ENCODE data around the gene KCNN1.

Gene KCNN1

GRCh38 chr19:17953316-17953801 is 13.5 kb upstream of the KCNN1 start:
- no peak overlapping the region for H2BK5ac ChIP-seq (ENCODE audit: low read depth, low read length, poor library complexity, severe bottlenecking)
- no peaks in the 10 kb centered on the region for H3K79me1 ChIP-seq (replicated peaks; ENCODE audit: low read length, poor library complexity, severe bottlenecking)
- no peak overlapping the region for H3K4me2 ChIP-seq (ENCODE audit: low read length, poor library complexity, severe bottlenecking)
- H2BK15ac ChIP-seq (ENCODE audit: low read depth, poor library complexity, severe bottlenecking) = no peak overlapping the region
- no peak overlapping the region for H4K91ac ChIP-seq (ENCODE audit: low read length)
- H3K27ac ChIP-seq (ENCODE audit: low read length, poor library complexity, severe bottlenecking) = no peak overlapping the region
- no peak overlapping the region for H3K4ac ChIP-seq (ENCODE audit: low read depth in 1 of 2, low read length in 2 of 2)
- H3K23ac ChIP-seq (ENCODE audit: low read length in 2 of 2) = peak overlapping the region in 1 of 2 experiments; percentile 56
- peaks cover 84 to 86% of the 10 kb centered on the region in 2 experiments for H3K27me3 ChIP-seq (ENCODE audit: control insufficient read depth in 1 of 2, insufficient read depth in 1 of 2, low read length in 2 of 2)
- 68% methylated on average over 7 of the region's 7 CpGs for WGBS
- H3K9me3 ChIP-seq (ENCODE audit: control insufficient read depth, low read length) = no peaks in the 10 kb centered on the region
- no peak overlapping the region for H3K14ac ChIP-seq (ENCODE audit: low read length in 2 of 2)
- no peaks in the 10 kb centered on the region for H3K36me3 ChIP-seq (ENCODE audit: control insufficient read depth in 1 of 2, insufficient read depth in 2 of 2, low read depth in 1 of 2, low read length in 2 of 2)
- H2AK5ac ChIP-seq (ENCODE audit: low read length, severe bottlenecking) = no peak overlapping the region
- H4K8ac ChIP-seq (ENCODE audit: low read length) = no peak overlapping the region
- H3K18ac ChIP-seq (ENCODE audit: low read depth in 1 of 2, low read length in 2 of 2) = no peak overlapping the region
- no peak for DNase-seq
- no peak overlapping the region for H2BK12ac ChIP-seq (ENCODE audit: low read length in 2 of 2)
- peak overlapping the region in 1 of 2 experiments; percentile 4 for H3K4me3 ChIP-seq (ENCODE audit: insufficient read depth in 1 of 2, low read depth in 1 of 2, low read length in 2 of 2)
- H2AFZ ChIP-seq (ENCODE audit: low read depth, low read length) = no peak overlapping the region
- peaks cover 32% of the 10 kb centered on the region for H3K4me1 ChIP-seq (ENCODE audit: control insufficient read depth, insufficient read depth, low read depth, low read length)
- H3K9ac ChIP-seq (ENCODE audit: low read length) = no peak overlapping the region
- H2BK120ac ChIP-seq (ENCODE audit: low read depth, low read length) = no peak overlapping the region

GRCh38 chr19:17953869-17954268 is 13.0 kb upstream of the KCNN1 start:
- H2AK5ac ChIP-seq (ENCODE audit: low read length, severe bottlenecking) = no peak overlapping the region
- H2AFZ ChIP-seq (ENCODE audit: low read depth, low read length) = no peak overlapping the region
- H3K4ac ChIP-seq (ENCODE audit: low read depth in 1 of 2, low read length in 2 of 2) = no peak overlapping the region
- H3K23ac ChIP-seq (ENCODE audit: low read length in 2 of 2) = no peak overlapping the region
- H3K4me1 ChIP-seq (ENCODE audit: control insufficient read depth, insufficient read depth, low read depth, low read length) = peaks cover 28% of the 10 kb centered on the region
- no peak overlapping the region for H2BK12ac ChIP-seq (ENCODE audit: low read length in 2 of 2)
- no peak overlapping the region for H3K9ac ChIP-seq (ENCODE audit: low read length)
- no peak overlapping the region for H3K4me3 ChIP-seq (ENCODE audit: insufficient read depth in 1 of 2, low read depth in 1 of 2, low read length in 2 of 2)
- no peak overlapping the region for H2BK5ac ChIP-seq (ENCODE audit: low read depth, low read length, poor library complexity, severe bottlenecking)
- no peak overlapping the region for H4K91ac ChIP-seq (ENCODE audit: low read length)
- no peaks in the 10 kb centered on the region for H3K79me1 ChIP-seq (replicated peaks; ENCODE audit: low read length, poor library complexity, severe bottlenecking)
- DNase-seq = no peak
- H3K14ac ChIP-seq (ENCODE audit: low read length in 2 of 2) = no peak overlapping the region
- H3K9me3 ChIP-seq (ENCODE audit: control insufficient read depth, low read length) = no peaks in the 10 kb centered on the region
- H3K18ac ChIP-seq (ENCODE audit: low read depth in 1 of 2, low read length in 2 of 2) = no peak overlapping the region
- H3K36me3 ChIP-seq (ENCODE audit: control insufficient read depth in 1 of 2, insufficient read depth in 2 of 2, low read depth in 1 of 2, low read length in 2 of 2) = no peaks in the 10 kb centered on the region
- no peak overlapping the region for H3K27ac ChIP-seq (ENCODE audit: low read length, poor library complexity, severe bottlenecking)
- 90% methylated on average over 3 of the region's 4 CpGs for WGBS
- H4K8ac ChIP-seq (ENCODE audit: low read length) = no peak overlapping the region
- peaks cover 80 to 84% of the 10 kb centered on the region in 2 experiments for H3K27me3 ChIP-seq (ENCODE audit: control insufficient read depth in 1 of 2, insufficient read depth in 1 of 2, low read length in 2 of 2)
- no peak overlapping the region for H2BK120ac ChIP-seq (ENCODE audit: low read depth, low read length)
- no peak overlapping the region for H3K4me2 ChIP-seq (ENCODE audit: low read length, poor library complexity, severe bottlenecking)
- no peak overlapping the region for H2BK15ac ChIP-seq (ENCODE audit: low read depth, poor library complexity, severe bottlenecking)

- peaks cover 25% of the 10 kb centered on the region for H3K4me1 ChIP-seq (ENCODE audit: control insufficient read depth, insufficient read depth, low read depth, low read length)
- H3K79me1 ChIP-seq (replicated peaks; ENCODE audit: low read length, poor library complexity, severe bottlenecking) = no peaks in the 10 kb centered on the region
- no peaks in the 10 kb centered on the region for H3K9me3 ChIP-seq (ENCODE audit: control insufficient read depth, low read length)
- 77% methylated on average over 7 of the region's 7 CpGs for WGBS
- no peak overlapping the region for H3K14ac ChIP-seq (ENCODE audit: low read length in 2 of 2)
- no peak overlapping the region for H3K23ac ChIP-seq (ENCODE audit: low read length in 2 of 2)
- H2BK12ac ChIP-seq (ENCODE audit: low read length in 2 of 2) = no peak overlapping the region
- H3K18ac ChIP-seq (ENCODE audit: low read depth in 1 of 2, low read length in 2 of 2) = no peak overlapping the region
- H2BK15ac ChIP-seq (ENCODE audit: low read depth, poor library complexity, severe bottlenecking) = no peak overlapping the region
- no peak overlapping the region for H3K4ac ChIP-seq (ENCODE audit: low read depth in 1 of 2, low read length in 2 of 2)
- H2BK5ac ChIP-seq (ENCODE audit: low read depth, low read length, poor library complexity, severe bottlenecking) = no peak overlapping the region
- DNase-seq = no peak
- H3K36me3 ChIP-seq (ENCODE audit: control insufficient read depth in 1 of 2, insufficient read depth in 2 of 2, low read depth in 1 of 2, low read length in 2 of 2) = no peaks in the 10 kb centered on the region
- no peak overlapping the region for H2AK5ac ChIP-seq (ENCODE audit: low read length, severe bottlenecking)
- H4K91ac ChIP-seq (ENCODE audit: low read length) = no peak overlapping the region
- no peak overlapping the region for H3K4me3 ChIP-seq (ENCODE audit: insufficient read depth in 1 of 2, low read depth in 1 of 2, low read length in 2 of 2)
- no peak overlapping the region for H4K8ac ChIP-seq (ENCODE audit: low read length)
- no peak overlapping the region for H3K4me2 ChIP-seq (ENCODE audit: low read length, poor library complexity, severe bottlenecking)
- H3K9ac ChIP-seq (ENCODE audit: low read length) = no peak overlapping the region
- H2AFZ ChIP-seq (ENCODE audit: low read depth, low read length) = no peak overlapping the region
- peaks cover 75 to 78% of the 10 kb centered on the region in 2 experiments for H3K27me3 ChIP-seq (ENCODE audit: control insufficient read depth in 1 of 2, insufficient read depth in 1 of 2, low read length in 2 of 2)
- H2BK120ac ChIP-seq (ENCODE audit: low read depth, low read length) = no peak overlapping the region
- no peak overlapping the region for H3K27ac ChIP-seq (ENCODE audit: low read length, poor library complexity, severe bottlenecking)
These were observed 12.5 kb upstream of the KCNN1 start for GRCh38 chr19:17954401-17954800.

- H4K8ac ChIP-seq (ENCODE audit: low read length) = no peak overlapping the region
- H3K9me3 ChIP-seq (ENCODE audit: control insufficient read depth, low read length) = no peaks in the 10 kb centered on the region
- H3K4me1 ChIP-seq (ENCODE audit: control insufficient read depth, insufficient read depth, low read depth, low read length) = peaks cover 6% of the 10 kb centered on the region
- peaks cover 54 to 57% of the 10 kb centered on the region in 2 experiments for H3K27me3 ChIP-seq (ENCODE audit: control insufficient read depth in 1 of 2, insufficient read depth in 1 of 2, low read length in 2 of 2)
- H3K4me3 ChIP-seq (ENCODE audit: insufficient read depth in 1 of 2, low read depth in 1 of 2, low read length in 2 of 2) = no peak overlapping the region
- H3K4ac ChIP-seq (ENCODE audit: low read depth in 1 of 2, low read length in 2 of 2) = no peak overlapping the region
- no peak overlapping the region for H2BK12ac ChIP-seq (ENCODE audit: low read length in 2 of 2)
- H3K14ac ChIP-seq (ENCODE audit: low read length in 2 of 2) = no peak overlapping the region
- H2BK120ac ChIP-seq (ENCODE audit: low read depth, low read length) = no peak overlapping the region
- H2AK5ac ChIP-seq (ENCODE audit: low read length, severe bottlenecking) = no peak overlapping the region
- no peak for DNase-seq
- H3K9ac ChIP-seq (ENCODE audit: low read length) = no peak overlapping the region
- H2AFZ ChIP-seq (ENCODE audit: low read depth, low read length) = no peak overlapping the region
- no peak overlapping the region for H3K27ac ChIP-seq (ENCODE audit: low read length, poor library complexity, severe bottlenecking)
- no peak overlapping the region for H3K23ac ChIP-seq (ENCODE audit: low read length in 2 of 2)
- no peaks in the 10 kb centered on the region for H3K36me3 ChIP-seq (ENCODE audit: control insufficient read depth in 1 of 2, insufficient read depth in 2 of 2, low read depth in 1 of 2, low read length in 2 of 2)
- H4K91ac ChIP-seq (ENCODE audit: low read length) = no peak overlapping the region
- no peak overlapping the region for H3K18ac ChIP-seq (ENCODE audit: low read depth in 1 of 2, low read length in 2 of 2)
- WGBS = 78% methylated on average over 2 of the region's 3 CpGs
- no peaks in the 10 kb centered on the region for H3K79me1 ChIP-seq (replicated peaks; ENCODE audit: low read length, poor library complexity, severe bottlenecking)
- H2BK15ac ChIP-seq (ENCODE audit: low read depth, poor library complexity, severe bottlenecking) = no peak overlapping the region
- no peak overlapping the region for H3K4me2 ChIP-seq (ENCODE audit: low read length, poor library complexity, severe bottlenecking)
- no peak overlapping the region for H2BK5ac ChIP-seq (ENCODE audit: low read depth, low read length, poor library complexity, severe bottlenecking)
These were observed 9.6 kb upstream of the KCNN1 start for GRCh38 chr19:17957149-17957849.

All from mesenchymal stem cell (in vitro differentiated cells and primary cell).